Fibroblast of skin of right quadriceps (primary cell): ENCODE measurements around the gene DLG4.
A peak's percentile ranks its signal among the peaks of the same experiment; 100 is the strongest.
"Not testable (repeated sequence)": the region's sequence is repeated elsewhere in the genome, so short reads cannot be mapped to it uniquely, and the experiment has no call there.

Experiments used
- DNase-seq: peaks from one replicate; pipeline ENCODE4 v3.0.0-alpha.2; 2013

DLG4 gene

DNA sequence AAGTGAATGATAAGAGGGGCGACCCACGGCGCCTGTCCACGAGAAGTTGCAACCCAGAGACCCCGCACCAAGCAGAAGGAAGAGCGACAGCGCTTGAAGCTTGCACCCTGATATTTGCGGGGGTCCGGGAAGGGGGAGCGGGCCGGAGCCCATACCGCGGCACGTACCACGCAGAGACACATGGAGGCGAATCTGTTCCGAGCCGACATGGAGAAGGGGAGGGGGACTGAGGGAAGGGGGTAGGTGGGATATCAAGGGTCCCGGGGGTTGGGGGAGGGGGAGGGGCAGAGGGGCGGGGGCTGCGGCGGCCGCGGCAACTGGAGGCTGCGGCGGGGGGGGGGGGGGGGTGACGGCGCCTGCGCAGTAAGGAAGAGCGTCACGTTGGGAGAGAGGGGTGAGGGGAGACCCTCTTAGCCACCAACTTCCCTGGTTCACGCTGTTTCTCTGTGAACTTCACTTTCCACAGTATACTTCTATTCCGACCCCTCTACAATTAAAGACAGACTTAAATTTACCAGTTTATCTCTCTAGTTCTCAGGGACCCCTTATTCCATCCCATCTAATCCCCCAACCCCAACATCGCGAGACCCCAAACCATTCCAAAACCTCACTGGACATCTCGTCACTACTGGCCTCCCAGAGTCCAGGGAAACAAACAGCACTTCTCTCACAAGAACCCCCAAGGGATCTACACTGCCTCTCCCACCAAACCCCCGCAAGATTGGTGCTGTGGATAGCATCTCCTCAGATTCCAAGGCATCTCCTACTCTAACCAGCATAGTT, 8.0 kb downstream of the DLG4 start:
- no peak for DNase-seq

GRCh38 chr17:7208754-7209460, 10.7 kb downstream of the DLG4 start:
- DNase-seq: no peak

GRCh38 chr17:7208027-7208571, 11.5 kb downstream of the DLG4 start:
- DNase-seq: no peak

DNA sequence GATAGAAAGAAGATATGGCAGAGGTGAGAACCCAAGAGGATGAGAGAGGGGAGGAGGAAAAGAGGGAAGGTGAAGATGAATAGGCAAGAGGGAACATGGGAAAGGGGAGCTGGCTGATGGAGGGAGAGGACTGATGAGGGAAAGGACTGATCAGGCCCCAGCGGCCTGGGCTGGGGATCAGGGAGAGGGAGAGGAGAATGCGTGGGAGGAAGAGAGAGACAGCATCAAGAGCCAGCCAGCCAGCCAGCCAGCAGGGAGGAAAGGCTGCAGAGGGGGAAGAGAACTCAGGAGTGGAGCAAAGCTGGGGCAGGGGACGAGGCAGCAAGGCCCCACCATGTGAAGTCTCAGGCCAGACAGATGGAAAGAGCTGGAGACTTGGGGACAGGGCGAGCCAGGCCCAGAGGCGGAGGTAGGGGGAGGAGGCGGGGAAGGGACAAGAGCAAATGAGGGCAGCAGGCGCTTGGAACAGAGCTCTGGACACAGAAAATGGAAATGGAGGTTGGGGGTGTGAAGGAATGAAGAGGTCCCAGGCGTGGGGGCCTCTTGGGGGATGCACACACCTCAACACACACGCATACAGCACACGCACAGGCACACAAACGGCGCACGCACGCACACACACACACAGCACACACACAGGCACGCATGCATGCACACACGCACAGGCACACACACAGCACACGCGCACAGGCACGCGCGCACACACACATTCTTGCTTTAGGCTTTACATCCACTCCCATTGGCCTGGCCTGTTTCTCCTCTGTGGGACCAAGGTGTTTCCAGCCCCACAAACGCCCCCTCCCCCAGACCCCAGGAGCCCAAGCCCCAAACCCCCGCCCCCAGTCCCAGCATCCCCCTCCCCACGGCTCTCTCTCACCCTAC, 12.3 kb downstream of the DLG4 start:
- no peak for DNase-seq

DNA sequence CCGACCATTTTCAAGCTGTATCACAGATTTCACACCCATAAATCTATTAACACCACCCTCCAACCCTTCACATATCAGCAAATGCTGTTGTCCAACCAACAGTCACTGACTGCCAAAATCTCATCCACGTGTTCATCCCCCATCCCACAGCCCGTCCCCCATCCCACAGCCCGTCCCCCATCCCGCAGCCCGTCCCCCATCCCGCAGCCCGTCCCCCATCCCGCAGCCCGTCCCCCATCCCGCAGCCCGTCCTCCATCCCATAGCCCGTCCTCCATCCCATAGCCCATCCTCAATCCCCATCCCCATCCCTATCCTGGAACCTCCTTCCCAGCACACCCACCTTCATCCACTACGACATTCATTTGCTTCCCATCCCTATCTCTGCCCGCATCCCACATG, 14.1 kb downstream of the DLG4 start:
- no peak for DNase-seq

GRCh38 chr17:7204828-7205461, 14.7 kb downstream of the DLG4 start:
- DNase-seq: peak; percentile 89

DNA sequence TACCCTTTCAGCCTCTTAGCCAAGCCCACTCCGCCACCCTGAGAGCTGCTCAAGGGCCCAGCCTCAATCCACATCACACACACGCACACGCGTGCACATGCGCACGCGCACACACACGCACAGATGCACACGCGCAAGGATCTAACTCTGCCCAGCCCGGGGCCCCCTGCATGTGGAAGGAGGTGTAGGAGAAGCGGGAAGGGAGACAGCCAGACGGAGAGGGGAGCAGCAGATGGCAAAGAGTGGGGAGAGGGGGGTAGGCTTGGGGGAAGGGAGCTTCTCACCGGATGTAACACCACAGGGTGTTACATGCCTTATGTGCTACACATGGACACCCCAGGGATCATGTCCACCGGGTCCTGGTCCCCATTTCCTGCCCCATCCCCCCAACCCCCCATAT, 15.3 kb downstream of the DLG4 start:
- DNase-seq: peak; percentile 43

- DNase-seq: no peak
Observed at GRCh38 chr17:7203391-7203790, 16.2 kb downstream of the DLG4 start.

- DNase-seq: no peak
Observed at GRCh38 chr17:7196651-7197401, 22.8 kb downstream of the DLG4 start.

- DNase-seq: no peak
Observed at GRCh38 chr17:7195971-7196370, 23.7 kb downstream of the DLG4 start.

DNA sequence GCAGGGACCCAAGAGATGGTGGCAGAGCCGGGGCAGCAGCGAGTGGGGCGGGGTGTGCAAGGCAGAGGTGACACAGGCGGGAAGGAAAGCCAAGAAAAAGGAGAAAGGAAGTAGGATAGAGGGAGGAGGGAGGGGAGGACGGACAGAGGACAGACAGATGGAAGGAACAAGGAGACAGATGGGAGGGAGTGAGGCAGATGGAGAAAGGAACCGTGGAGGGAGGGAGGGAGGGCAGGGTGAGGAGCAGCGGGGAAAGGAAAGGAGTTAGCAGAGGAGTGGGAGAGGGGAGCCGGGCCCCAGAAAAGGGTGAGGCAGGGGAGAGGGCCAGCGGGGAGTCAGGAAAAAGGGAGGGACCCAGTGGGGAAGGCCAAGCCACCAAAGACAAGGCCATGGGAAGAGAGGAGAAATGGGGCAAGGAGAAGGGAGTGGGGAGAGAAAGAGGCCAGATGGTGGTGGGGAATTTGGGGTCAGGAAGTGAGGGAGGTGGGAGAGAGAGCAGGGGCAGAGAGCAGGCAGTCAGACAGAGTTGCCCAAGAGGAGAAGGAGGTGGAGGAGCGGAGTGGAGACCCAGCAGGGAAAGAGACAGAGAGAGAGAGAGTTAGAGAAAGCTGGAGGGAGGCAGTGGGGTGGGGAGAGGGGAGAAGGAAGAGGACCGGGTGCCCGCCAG, 27.2 kb downstream of the DLG4 start:
- DNase-seq: no peak

DNA sequence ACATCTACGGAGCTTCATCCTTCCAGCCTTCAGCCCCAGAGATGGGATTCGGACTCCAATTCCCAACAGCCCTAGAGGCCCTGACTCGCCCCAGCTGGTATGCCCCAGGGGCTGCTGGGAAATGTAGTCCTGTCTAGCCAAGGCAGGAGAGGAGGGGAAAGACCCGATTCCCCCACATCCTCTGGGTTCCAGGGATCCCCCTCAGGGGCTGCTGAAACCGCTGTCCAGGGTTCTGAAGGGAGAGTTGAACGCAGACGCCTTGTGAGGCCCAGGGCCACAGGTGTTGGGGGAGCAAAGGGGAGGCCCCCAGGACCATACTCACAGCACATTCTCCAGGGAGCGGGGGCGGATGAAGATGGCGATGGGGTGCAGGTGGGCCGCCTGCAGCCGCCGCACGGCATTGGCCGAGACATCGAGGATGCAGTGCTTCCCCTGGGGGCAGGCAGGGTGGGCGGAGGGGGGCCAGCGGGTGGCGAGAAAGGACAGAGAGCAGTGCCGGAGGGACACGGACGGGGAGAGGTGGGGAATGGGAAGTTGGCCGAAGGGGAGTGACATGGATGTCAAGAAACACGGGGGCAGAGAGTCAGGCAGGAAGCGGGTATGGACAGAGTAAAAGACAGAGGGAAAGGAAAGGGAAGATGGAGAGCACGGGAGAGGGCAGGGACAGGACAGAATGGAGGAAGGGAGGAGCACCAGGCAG, 27.9 kb downstream of the DLG4 start:
- DNase-seq: peak; percentile 35

- no peak for DNase-seq
Observed at GRCh38 chr17:7191069-7191468, 28.6 kb downstream of the DLG4 start.

GRCh38 chr17:7190276-7190917, 29.2 kb downstream of the DLG4 start:
- DNase-seq: no peak

GRCh38 chr17:7186241-7186640, 33.4 kb downstream of the DLG4 start:
- DNase-seq: no peak

GRCh38 chr17:7184647-7185046, 35.0 kb downstream of the DLG4 start:
- no peak for DNase-seq

DNA sequence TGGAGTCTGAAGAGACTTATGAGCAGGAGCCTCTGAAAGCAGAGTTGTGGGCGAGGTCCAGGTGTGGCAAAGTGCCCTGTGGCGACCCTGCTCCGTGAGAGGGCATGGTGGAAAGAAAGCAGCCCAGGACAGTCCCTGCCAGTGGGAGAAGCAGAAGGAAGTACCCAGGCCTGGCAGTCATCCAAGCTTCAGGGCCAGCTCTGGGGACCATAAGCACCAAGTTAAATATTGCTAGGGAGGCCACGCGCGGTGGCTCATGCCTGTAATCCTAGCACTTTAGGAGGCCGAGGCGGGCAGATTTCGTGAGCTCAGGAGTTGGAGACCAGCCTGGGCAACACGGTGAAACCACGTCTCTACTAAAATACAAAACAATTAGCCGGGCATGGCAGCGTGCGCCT, 35.5 kb downstream of the DLG4 start:
- no peak for DNase-seq

DNA sequence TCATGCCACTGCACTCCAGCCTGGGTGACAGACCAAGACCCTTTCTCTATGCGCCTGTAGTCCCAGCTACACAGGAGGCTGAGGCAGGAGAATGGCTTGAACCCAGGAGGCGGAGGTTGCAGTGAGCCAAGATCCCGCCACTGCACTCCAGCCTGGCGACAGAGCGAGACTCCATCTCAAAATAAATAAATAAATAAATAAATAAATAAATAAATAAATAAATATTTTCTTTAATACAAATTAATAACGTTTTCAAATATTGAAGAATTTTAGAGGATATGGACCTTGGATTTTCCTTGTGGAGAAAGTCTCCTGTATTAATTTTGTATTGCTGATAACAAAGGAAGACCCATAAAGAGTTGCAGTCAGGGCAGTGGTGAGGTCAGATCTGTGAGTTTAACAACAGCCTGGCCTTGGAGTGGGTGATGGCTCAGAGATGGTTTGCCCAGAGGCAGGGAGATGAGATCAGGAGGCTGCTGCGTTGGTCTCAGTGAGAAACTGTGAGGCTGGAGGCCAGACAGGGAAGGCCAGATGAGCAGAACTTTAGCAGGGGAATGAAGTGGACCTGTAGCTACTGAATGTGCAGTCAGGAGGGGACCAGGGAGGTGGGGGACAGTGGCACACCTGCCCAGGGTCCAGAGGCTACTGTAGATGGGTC, 36.1 kb downstream of the DLG4 start:
- no peak for DNase-seq

DNA sequence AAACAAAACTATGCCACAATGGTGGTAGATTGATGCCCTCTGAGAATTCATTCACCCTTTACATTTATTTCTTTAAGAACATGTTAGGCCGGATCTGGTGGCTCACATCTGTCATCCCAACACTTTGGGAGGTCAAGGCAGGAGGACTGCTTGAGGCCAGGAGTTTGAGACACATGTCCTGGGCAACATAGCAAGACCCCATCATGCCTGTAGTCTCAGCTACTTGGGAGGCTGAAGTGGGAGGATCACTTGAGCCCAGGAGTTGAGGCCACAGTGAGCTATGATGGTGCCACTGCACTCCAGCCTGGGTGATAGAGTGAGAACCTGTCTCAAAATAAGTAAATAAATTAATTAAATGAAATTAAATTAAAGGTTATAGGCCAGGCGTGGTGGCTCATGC, 37.5 kb downstream of the DLG4 start:
- DNase-seq: not testable (repeated sequence)
